H9 (cell line): Measurements from ENCODE around the gene ABHD12. TPM values are rescaled to one million over a fixed set of nuclear protein-coding genes. Genes with fewer than 3 reads are reported as not detected.

Source experiments
- DNase-seq: peaks from one replicate; pipeline ENCODE4 v3.0.0-alpha.2; 2017
- H2AFZ ChIP-seq: one replicate; pipeline ENCODE4 v1.6.1; 2013; ENCODE audit warnings: mild to moderate bottlenecking, low read length, control low read depth, moderate library complexity
- H2AK5ac ChIP-seq: 2 replicates; pipeline ENCODE4 v1.6.1; 2013; ENCODE audit warnings: low read length, control low read depth, mixed read lengths; ENCODE audit not compliant: insufficient read length
- H2BK120ac ChIP-seq: one replicate; pipeline ENCODE4 v1.6.1; 2013; ENCODE audit warnings: low read depth, mild to moderate bottlenecking, low read length, control low read depth, inconsistent platforms; ENCODE audit not compliant: poor library complexity, severe bottlenecking
- H2BK12ac ChIP-seq: 2 replicates; pipeline ENCODE4 v1.6.1; 2013; ENCODE audit warnings: low read length, control low read depth, mixed read lengths, low read depth; ENCODE audit not compliant: insufficient read length
- H2BK15ac ChIP-seq: 2 replicates; pipeline ENCODE4 v1.6.1; 2013; ENCODE audit warnings: low read depth, low read length, control low read depth
- H2BK20ac ChIP-seq: one replicate; pipeline ENCODE4 v1.6.1; 2013; ENCODE audit warnings: low read depth, mild to moderate bottlenecking, low read length, control low read depth, inconsistent platforms; ENCODE audit not compliant: poor library complexity, severe bottlenecking
- H2BK5ac ChIP-seq: 2 replicates; pipeline ENCODE4 v1.6.1; 2013; ENCODE audit warnings: low read length, control low read depth, mixed read lengths; ENCODE audit not compliant: insufficient read length
- H3K14ac ChIP-seq: 2 replicates; pipeline ENCODE4 v1.6.1; 2013; ENCODE audit warnings: low read length, control low read depth; ENCODE audit not compliant: insufficient read depth
- H3K18ac ChIP-seq: 2 replicates; pipeline ENCODE4 v1.6.1; 2013; ENCODE audit warnings: low read depth, mild to moderate bottlenecking, mixed read lengths, low read length, control low read depth; ENCODE audit not compliant: insufficient read length
- H3K23ac ChIP-seq: 2 replicates; pipeline ENCODE4 v1.6.1; 2013; ENCODE audit warnings: low read length, control low read depth, mixed read lengths, low read depth; ENCODE audit not compliant: insufficient read length
- H3K23me2 ChIP-seq: 2 replicates; pipeline ENCODE4 v1.6.1; 2013; ENCODE audit warnings: low read depth, mild to moderate bottlenecking, mixed read lengths, low read length, control low read depth; ENCODE audit not compliant: insufficient read length, poor library complexity, severe bottlenecking
- H3K27ac ChIP-seq: 2 replicates; pipeline ENCODE4 v1.5.1; 2013; ENCODE audit warnings: low read length, control low read depth, mixed read lengths, low read depth; ENCODE audit not compliant: insufficient read length
- H3K27me3 ChIP-seq: 2 replicates; pipeline ENCODE4 v1.6.1; 2013; ENCODE audit warnings: low read length, control low read depth, inconsistent platforms; ENCODE audit not compliant: insufficient read depth
- H3K4ac ChIP-seq: 2 replicates; pipeline ENCODE4 v1.6.1; 2013; ENCODE audit warnings: low read depth, mild to moderate bottlenecking, control low read depth, inconsistent platforms, low read length, moderate library complexity
- H3K4me1 ChIP-seq: 2 replicates; pipeline ENCODE4 v1.6.1; 2013; ENCODE audit warnings: low read length, control low read depth, inconsistent platforms; ENCODE audit not compliant: insufficient read depth
- H3K4me2 ChIP-seq: 2 replicates; pipeline ENCODE4 v1.6.1; 2013; ENCODE audit warnings: low read length, control low read depth, mixed read lengths; ENCODE audit not compliant: insufficient read length, insufficient read depth
- H3K56ac ChIP-seq: 2 replicates; pipeline ENCODE4 v1.6.1; 2013; ENCODE audit warnings: low read depth, mild to moderate bottlenecking, mixed read lengths, low read length, control low read depth; ENCODE audit not compliant: insufficient read length
- H3K79me1 ChIP-seq: 2 replicates; pipeline ENCODE4 v1.6.1; 2013; ENCODE audit warnings: low read depth, mild to moderate bottlenecking, moderate library complexity, low read length, control low read depth, inconsistent platforms; ENCODE audit not compliant: insufficient read depth, poor library complexity, severe bottlenecking
- H3K79me2 ChIP-seq: 2 replicates; pipeline ENCODE4 v1.6.1; 2013; ENCODE audit warnings: low read length, control low read depth, inconsistent platforms; ENCODE audit not compliant: insufficient read depth
- H3K9ac ChIP-seq: 2 replicates; pipeline ENCODE4 v1.6.1; 2013; ENCODE audit warnings: low read length, control low read depth, mixed read lengths; ENCODE audit not compliant: insufficient read length; ENCODE audit errors: extremely low read depth
- H3K9me3 ChIP-seq: one replicate; pipeline ENCODE4 v1.6.1; 2013; ENCODE audit warnings: low read depth, low read length, inconsistent platforms; ENCODE audit not compliant: control insufficient read depth
- H3T11ph ChIP-seq: one replicate; pipeline ENCODE4 v1.6.1; 2013; ENCODE audit warnings: mild to moderate bottlenecking, low read length, control low read depth, inconsistent platforms
- H4K20me1 ChIP-seq: one replicate; pipeline ENCODE4 v1.6.1; 2013; ENCODE audit not compliant: control insufficient read depth, insufficient read length, insufficient read depth
- H4K5ac ChIP-seq: 2 replicates; pipeline ENCODE4 v1.6.1; 2013; ENCODE audit warnings: low read depth, mild to moderate bottlenecking, mixed read lengths, low read length, control low read depth; ENCODE audit not compliant: insufficient read length
- H4K8ac ChIP-seq: replicated peaks from 2 replicates; pipeline ENCODE4 v1.6.1; 2013; ENCODE audit warnings: low read length, control low read depth, mixed read lengths, low read depth; ENCODE audit not compliant: insufficient read length
- H4K91ac ChIP-seq: 2 replicates; pipeline ENCODE4 v1.6.1; 2013; ENCODE audit warnings: low read depth, mild to moderate bottlenecking, moderate library complexity, mixed read lengths, low read length, control low read depth; ENCODE audit not compliant: insufficient read length
- H3K27ac Mint-ChIP-seq, 3 experiments: 2 replicates in 2 of 3; 3 replicates in 1 of 3; pipeline ENCODE4 v1.8.0; 2020 to 2021; ENCODE audit warnings: mixed read lengths in 3 of 3, mild to moderate bottlenecking in 1 of 3, moderate library complexity in 1 of 3
- H3K27me3 Mint-ChIP-seq: 2 replicates; pipeline ENCODE4 v1.8.0; 2021; ENCODE audit warnings: low read depth, mild to moderate bottlenecking, moderate library complexity, mixed read lengths
- H3K36me3 Mint-ChIP-seq, 3 experiments: 2 replicates in 2 of 3; 3 replicates in 1 of 3; pipeline ENCODE4 v1.8.0; 2020 to 2021; ENCODE audit warnings: low read depth in 3 of 3, mixed read lengths in 3 of 3; ENCODE audit not compliant: insufficient read depth in 1 of 3
- H3K4me1 Mint-ChIP-seq, 2 experiments: 2 replicates each; pipeline ENCODE4 v1.8.0; 2020; ENCODE audit warnings: mixed read lengths in 2 of 2
- H3K4me3 Mint-ChIP-seq, 2 experiments: 2 replicates in 1 of 2; 3 replicates in 1 of 2; pipeline ENCODE4 v1.8.0; 2020 to 2021; ENCODE audit warnings: mild to moderate bottlenecking in 2 of 2, mixed read lengths in 2 of 2, moderate library complexity in 1 of 2
- H3K9me3 Mint-ChIP-seq, 2 experiments: 2 replicates in 1 of 2; 3 replicates in 1 of 2; pipeline ENCODE4 v1.8.0; 2020; ENCODE audit warnings: mild to moderate bottlenecking in 2 of 2, mixed read lengths in 2 of 2, moderate library complexity in 1 of 2
- WGBS: extraction: QIAGEN DNeasy Blood & Tissue Kit; methylation state at CpG from one replicate; pipeline ENCODE4 v1.1.7; 2013; ENCODE audit warnings: missing lambda C conversion rate, low lambda C conversion rate, mixed read lengths; ENCODE audit not compliant: insufficient read length; ENCODE audit errors: extremely low coverage; 5-methylcytosine and 5-hydroxymethylcytosine counted together
- total RNA-seq: library from RNA; stranded (reverse); gene quantifications from 2 replicates; pipeline ENCODE4 v1.2.1, GENCODE V29; 2021
- TF ChIP-seq, protein P1 (sequence below): fragments of 200-600 bp; sonication (generic); conservative IDR thresholded peaks from 3 replicates; pipeline ENCODE4 v1.8.0; 2021; ENCODE audit warnings: antibody characterized with exemption, mild to moderate bottlenecking

Gene ABHD12
- total RNA-seq, 1 experiment from 2014 or later = 54.4 TPM

- Histone ChIP-seq H2AFZ (no peak overlapping the region), H2BK5ac (no peak overlapping the region), H3K4ac (no peak overlapping the region), H3K27ac (no peak overlapping the region), H4K91ac (no peak overlapping the region), H3K79me2 (no peaks in the 10 kb centered on the region), H2BK12ac (no peak overlapping the region), H2AK5ac (no peak overlapping the region), H3K9me3 (no peaks in the 10 kb centered on the region), H3K4me2 (no peak overlapping the region), H3K23me2 (no peaks in the 10 kb centered on the region), H3K14ac (no peak overlapping the region), H3K79me1 (no peaks in the 10 kb centered on the region), H3K18ac (no peak overlapping the region), H3K23ac (no peak overlapping the region), H2BK15ac (no peak overlapping the region), H4K8ac (no peak overlapping the region), H4K5ac (no peak overlapping the region), H2BK20ac (no peak overlapping the region), H3K9ac (no peak overlapping the region), H3T11ph (no peak overlapping the region), H4K20me1 (no peaks in the 10 kb centered on the region), H3K4me1 (no peaks in the 10 kb centered on the region), H3K27me3 (no peaks in the 10 kb centered on the region), H2BK120ac (no peak overlapping the region), H3K56ac (no peak overlapping the region)
- TF ChIP-seq, protein P1, sequence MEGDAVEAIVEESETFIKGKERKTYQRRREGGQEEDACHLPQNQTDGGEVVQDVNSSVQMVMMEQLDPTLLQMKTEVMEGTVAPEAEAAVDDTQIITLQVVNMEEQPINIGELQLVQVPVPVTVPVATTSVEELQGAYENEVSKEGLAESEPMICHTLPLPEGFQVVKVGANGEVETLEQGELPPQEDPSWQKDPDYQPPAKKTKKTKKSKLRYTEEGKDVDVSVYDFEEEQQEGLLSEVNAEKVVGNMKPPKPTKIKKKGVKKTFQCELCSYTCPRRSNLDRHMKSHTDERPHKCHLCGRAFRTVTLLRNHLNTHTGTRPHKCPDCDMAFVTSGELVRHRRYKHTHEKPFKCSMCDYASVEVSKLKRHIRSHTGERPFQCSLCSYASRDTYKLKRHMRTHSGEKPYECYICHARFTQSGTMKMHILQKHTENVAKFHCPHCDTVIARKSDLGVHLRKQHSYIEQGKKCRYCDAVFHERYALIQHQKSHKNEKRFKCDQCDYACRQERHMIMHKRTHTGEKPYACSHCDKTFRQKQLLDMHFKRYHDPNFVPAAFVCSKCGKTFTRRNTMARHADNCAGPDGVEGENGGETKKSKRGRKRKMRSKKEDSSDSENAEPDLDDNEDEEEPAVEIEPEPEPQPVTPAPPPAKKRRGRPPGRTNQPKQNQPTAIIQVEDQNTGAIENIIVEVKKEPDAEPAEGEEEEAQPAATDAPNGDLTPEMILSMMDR = no peak
- H3K9me3 Mint-ChIP-seq = no peaks in the 10 kb centered on the region; a peak in 1 of 5 replicates
- no peaks in the 10 kb centered on the region for H3K4me1 Mint-ChIP-seq
- no peak for DNase-seq
- no peaks in the 10 kb centered on the region for H3K27me3 Mint-ChIP-seq
- H3K4me3 Mint-ChIP-seq = no peak overlapping the region; a peak in 1 of 5 replicates
- no peak overlapping the region; a peak in 1 of 7 replicates for H3K27ac Mint-ChIP-seq
- WGBS = no CpG with 5 or more reads among the region's 20 CpGs
- H3K36me3 Mint-ChIP-seq = peaks cover 31 to 82% (median 46%) of the 10 kb centered on the region in 3 experiments
Observed at GRCh38 chr20:25273541-25274358, 116.9 kb downstream of the ABHD12 start.
